ENCODE data around the gene KDM5A.
"Not testable (repeated sequence)": the region's sequence is repeated elsewhere in the genome, so short reads cannot be mapped to it uniquely, and the experiment has no call there.

The KDM5A gene

DNA sequence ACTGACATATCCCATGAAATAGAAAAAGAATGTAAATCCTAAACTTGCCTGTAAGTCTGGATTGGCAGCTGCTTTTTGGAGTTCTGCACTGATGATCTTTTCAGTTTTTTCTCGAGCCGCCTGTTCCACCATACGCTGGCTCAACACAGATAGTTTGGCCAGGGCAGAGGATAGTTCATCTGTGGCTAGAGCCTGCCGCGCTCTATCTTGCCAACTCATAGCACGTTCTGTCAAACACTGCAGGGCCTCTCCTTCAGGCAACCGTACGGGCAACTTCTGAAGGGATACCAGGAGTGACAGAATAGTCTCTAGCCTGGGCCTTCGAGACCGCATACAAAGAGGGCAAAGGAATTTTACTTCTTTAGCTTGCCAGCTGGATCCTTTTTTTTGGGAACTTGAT lies 81.7 kb downstream of the KDM5A start:
- no peak for DNase-seq (ENCODE audit: low read depth in 1 of 2, low spot score in 1 of 2)
- Histone ChIP-seq H3K27ac (replicated peaks) (no peak overlapping the region), H3K27me3 (ENCODE audit: insufficient read depth, poor library complexity, severe bottlenecking) (no peaks in the 10 kb centered on the region), H3K4me3 (replicated peaks; ENCODE audit: insufficient read depth, low read length) (no peak overlapping the region)
- TF ChIP-seq GABPA (IDR thresholded peaks at IDR 0.05; ENCODE audit: low read depth) (no peak), SPI1 (IDR thresholded peaks at IDR 0.05; ENCODE audit: borderline replicate concordance, low read depth) (no peak), POLR2AphosphoS5 (IDR thresholded peaks at IDR 0.05; ENCODE audit: low read depth) (no peak)
- TF ChIP-seq, protein P1, sequence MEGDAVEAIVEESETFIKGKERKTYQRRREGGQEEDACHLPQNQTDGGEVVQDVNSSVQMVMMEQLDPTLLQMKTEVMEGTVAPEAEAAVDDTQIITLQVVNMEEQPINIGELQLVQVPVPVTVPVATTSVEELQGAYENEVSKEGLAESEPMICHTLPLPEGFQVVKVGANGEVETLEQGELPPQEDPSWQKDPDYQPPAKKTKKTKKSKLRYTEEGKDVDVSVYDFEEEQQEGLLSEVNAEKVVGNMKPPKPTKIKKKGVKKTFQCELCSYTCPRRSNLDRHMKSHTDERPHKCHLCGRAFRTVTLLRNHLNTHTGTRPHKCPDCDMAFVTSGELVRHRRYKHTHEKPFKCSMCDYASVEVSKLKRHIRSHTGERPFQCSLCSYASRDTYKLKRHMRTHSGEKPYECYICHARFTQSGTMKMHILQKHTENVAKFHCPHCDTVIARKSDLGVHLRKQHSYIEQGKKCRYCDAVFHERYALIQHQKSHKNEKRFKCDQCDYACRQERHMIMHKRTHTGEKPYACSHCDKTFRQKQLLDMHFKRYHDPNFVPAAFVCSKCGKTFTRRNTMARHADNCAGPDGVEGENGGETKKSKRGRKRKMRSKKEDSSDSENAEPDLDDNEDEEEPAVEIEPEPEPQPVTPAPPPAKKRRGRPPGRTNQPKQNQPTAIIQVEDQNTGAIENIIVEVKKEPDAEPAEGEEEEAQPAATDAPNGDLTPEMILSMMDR (IDR thresholded peaks at IDR 0.05; ENCODE audit: insufficient read depth, low read length): no peak
- TF ChIP-seq, protein P2, sequence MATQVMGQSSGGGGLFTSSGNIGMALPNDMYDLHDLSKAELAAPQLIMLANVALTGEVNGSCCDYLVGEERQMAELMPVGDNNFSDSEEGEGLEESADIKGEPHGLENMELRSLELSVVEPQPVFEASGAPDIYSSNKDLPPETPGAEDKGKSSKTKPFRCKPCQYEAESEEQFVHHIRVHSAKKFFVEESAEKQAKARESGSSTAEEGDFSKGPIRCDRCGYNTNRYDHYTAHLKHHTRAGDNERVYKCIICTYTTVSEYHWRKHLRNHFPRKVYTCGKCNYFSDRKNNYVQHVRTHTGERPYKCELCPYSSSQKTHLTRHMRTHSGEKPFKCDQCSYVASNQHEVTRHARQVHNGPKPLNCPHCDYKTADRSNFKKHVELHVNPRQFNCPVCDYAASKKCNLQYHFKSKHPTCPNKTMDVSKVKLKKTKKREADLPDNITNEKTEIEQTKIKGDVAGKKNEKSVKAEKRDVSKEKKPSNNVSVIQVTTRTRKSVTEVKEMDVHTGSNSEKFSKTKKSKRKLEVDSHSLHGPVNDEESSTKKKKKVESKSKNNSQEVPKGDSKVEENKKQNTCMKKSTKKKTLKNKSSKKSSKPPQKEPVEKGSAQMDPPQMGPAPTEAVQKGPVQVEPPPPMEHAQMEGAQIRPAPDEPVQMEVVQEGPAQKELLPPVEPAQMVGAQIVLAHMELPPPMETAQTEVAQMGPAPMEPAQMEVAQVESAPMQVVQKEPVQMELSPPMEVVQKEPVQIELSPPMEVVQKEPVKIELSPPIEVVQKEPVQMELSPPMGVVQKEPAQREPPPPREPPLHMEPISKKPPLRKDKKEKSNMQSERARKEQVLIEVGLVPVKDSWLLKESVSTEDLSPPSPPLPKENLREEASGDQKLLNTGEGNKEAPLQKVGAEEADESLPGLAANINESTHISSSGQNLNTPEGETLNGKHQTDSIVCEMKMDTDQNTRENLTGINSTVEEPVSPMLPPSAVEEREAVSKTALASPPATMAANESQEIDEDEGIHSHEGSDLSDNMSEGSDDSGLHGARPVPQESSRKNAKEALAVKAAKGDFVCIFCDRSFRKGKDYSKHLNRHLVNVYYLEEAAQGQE (IDR thresholded peaks at IDR 0.05; ENCODE audit: insufficient replicate concordance, low read depth): no peak

DNA sequence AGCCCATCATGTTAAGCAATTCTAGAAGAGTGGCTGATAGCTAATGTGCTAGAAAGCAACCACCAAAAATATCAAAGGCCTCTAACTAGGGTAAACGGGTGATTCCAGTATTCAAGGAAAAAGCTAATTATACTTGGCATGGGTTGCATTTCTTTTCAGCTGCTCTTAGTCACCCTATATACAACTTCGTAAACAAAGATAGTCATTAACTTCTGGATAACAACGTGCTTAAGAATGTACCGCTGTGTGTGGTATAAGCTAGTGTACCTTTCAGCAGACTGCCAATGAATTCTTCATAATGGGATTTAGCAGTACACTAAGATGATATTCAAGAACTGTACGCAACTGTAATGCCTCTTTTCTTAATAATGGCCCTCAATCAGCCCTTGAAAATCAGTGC lies 84.3 kb downstream of the KDM5A start:
- no peak overlapping the region for H3K27ac ChIP-seq (replicated peaks)
- TF ChIP-seq, protein P2 (IDR thresholded peaks at IDR 0.05; ENCODE audit: insufficient replicate concordance, low read depth): no peak
- TF ChIP-seq POLR2AphosphoS5 (IDR thresholded peaks at IDR 0.05; ENCODE audit: low read depth): no peak
- TF ChIP-seq GABPA (IDR thresholded peaks at IDR 0.05; ENCODE audit: low read depth): no peak
- TF ChIP-seq SPI1 (IDR thresholded peaks at IDR 0.05; ENCODE audit: borderline replicate concordance, low read depth): no peak
- TF ChIP-seq, protein P1 (IDR thresholded peaks at IDR 0.05; ENCODE audit: insufficient read depth, low read length): no peak
- DNase-seq (ENCODE audit: low read depth in 1 of 2, low spot score in 1 of 2): no peak
- no peak overlapping the region for H3K4me3 ChIP-seq (replicated peaks; ENCODE audit: insufficient read depth, low read length)
- no peaks in the 10 kb centered on the region for H3K27me3 ChIP-seq (ENCODE audit: insufficient read depth, poor library complexity, severe bottlenecking)

DNA sequence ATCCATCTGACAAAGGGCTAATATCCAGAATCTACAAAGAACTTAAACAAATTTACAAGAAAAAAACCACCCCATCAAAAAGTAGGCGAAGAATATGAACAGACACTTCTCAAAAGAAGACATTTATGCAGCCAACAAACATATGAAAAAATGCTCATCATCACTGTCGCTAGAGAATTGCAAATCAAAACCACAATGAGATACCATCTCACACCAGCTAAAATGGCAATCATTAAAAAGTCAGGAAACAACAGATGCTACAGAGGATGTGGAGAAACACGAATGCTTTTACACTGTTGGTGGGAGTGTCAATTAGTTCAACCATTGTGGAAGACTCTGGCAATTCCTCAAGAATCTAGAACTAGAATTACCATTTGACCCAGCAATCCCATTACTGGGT lies 86.4 kb downstream of the KDM5A start:
- H3K4me3 ChIP-seq (replicated peaks; ENCODE audit: insufficient read depth, low read length); H3K27me3 ChIP-seq (ENCODE audit: insufficient read depth, poor library complexity, severe bottlenecking); DNase-seq (ENCODE audit: low read depth in 1 of 2, low spot score in 1 of 2); H3K27ac ChIP-seq (replicated peaks): not testable (repeated sequence)

DNA sequence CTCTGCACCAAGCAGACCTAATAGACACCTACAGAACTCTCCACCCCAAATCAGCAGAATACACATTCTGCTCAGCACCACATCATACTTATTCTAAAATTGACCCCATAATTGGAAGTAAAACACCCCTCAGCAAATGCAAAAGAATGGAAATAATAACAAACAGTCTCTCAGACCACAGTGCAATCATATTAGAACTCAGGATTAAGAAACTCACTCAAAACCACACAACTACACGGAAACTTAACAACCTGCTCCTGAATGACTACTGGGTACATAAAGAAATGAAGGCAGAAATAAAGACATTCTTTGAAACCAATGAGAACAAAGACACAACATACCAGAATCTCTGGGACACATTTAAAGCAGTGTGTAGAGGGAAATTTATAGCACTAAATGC lies 89.0 kb downstream of the KDM5A start:
- H3K27ac ChIP-seq (replicated peaks); H3K27me3 ChIP-seq (ENCODE audit: insufficient read depth, poor library complexity, severe bottlenecking); DNase-seq (ENCODE audit: low read depth in 1 of 2, low spot score in 1 of 2); H3K4me3 ChIP-seq (replicated peaks; ENCODE audit: insufficient read depth, low read length): not testable (repeated sequence)

DNA sequence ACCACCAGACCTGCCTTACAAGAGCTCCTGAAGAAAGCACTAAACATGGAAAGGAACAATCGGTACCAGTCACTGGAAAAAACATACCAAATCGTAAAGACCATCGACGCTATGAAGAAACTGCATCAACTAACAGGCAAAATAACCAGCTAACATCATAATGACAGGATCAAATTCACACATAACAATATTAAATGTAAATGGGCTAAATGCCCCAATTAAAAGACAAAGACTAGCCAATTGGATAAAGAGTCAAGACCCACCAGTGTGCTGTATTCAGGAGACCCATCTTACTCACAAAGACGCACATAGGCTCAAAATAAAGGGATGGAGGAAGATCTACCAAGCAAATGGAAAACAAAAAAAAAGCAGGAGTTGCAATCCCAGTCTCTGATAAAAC lies 89.6 kb downstream of the KDM5A start:
- not testable (repeated sequence) for H3K27ac ChIP-seq (replicated peaks); H3K4me3 ChIP-seq (replicated peaks; ENCODE audit: insufficient read depth, low read length); DNase-seq (ENCODE audit: low read depth in 1 of 2, low spot score in 1 of 2)

DNA sequence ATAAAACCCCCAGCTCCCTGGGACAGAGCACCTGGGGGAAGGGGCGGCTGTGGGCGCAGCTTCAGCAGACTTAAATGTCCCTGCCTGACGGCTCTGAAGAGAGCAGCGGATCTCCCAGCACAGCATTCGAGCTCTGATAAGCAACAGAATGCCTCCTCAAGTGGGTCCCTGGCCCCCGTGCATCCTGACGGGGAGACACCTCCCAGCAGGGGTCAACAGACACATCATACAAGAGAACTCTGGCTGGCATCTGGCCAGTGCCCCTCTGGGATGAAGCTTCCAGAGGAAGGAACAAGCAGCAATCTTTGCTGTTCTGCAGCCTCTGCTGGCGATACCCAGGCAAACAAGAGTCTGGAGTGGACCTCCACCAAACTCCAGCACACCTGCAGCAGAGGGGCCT lies 91.1 kb downstream of the KDM5A start:
- not testable (repeated sequence) for DNase-seq (ENCODE audit: low read depth in 1 of 2, low spot score in 1 of 2); H3K27ac ChIP-seq (replicated peaks); H3K4me3 ChIP-seq (replicated peaks; ENCODE audit: insufficient read depth, low read length); H3K27me3 ChIP-seq (ENCODE audit: insufficient read depth, poor library complexity, severe bottlenecking)

More for the DNA sequence above, 89.6 kb downstream of the KDM5A start:
- not testable (repeated sequence) for H3K27me3 ChIP-seq (ENCODE audit: insufficient read depth, poor library complexity, severe bottlenecking)

Measured in HL-60 (cell line).